Activated CD8-positive, alpha-beta memory T cell treated with anti-CD3 and anti-CD28 coated beads, Interleukin-2, amount 50 U/mL, for 48 hours (primary cell): ENCODE data around the gene SYT1.

Experiments
- DNase-seq: peaks from one replicate; pipeline ENCODE4 v3.0.0-alpha.2; 2020

The SYT1 gene

DNA sequence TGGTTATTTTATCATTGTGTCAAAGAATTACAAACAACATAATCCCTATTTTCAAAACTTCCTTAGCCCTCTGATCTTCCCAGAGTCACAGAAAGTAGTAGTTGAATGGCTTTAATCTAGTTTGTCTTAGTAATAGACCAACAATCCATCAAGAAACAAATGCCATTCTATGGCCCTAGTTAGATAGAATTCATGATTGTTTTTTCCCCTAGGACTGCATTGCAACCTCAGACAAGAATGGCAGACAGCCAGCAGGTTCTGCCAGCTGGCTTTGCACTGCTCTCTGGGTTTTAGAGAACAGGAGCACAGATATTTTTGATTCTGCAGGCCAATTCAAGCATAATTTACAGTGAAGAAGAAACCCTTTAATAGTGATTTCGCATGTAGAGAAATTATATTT is 33.8 kb downstream of the SYT1 start:
- no peak for DNase-seq

DNA sequence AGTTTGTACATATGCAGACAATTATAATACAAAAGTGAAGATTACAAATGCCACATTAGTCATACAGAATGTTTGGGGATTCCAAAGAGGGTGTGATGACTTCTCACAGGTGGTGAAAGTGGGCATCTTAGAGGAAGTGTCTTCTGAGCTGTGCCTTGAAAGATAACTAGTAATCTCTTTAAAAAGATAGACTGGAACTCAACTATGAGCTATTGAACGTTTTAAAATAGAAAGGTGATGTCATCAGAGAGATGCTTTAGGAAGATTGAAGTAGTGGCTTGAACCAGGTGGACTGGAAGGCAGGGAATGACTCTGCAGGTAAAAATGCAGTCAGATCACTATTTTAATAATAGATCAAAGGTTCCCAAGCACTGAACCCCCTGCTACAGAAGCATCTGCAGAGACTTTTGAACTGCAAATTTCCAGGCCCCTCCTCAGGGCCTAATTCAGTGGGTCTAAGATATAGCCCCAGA is 50.3 kb downstream of the SYT1 start:
- no peak for DNase-seq

DNA sequence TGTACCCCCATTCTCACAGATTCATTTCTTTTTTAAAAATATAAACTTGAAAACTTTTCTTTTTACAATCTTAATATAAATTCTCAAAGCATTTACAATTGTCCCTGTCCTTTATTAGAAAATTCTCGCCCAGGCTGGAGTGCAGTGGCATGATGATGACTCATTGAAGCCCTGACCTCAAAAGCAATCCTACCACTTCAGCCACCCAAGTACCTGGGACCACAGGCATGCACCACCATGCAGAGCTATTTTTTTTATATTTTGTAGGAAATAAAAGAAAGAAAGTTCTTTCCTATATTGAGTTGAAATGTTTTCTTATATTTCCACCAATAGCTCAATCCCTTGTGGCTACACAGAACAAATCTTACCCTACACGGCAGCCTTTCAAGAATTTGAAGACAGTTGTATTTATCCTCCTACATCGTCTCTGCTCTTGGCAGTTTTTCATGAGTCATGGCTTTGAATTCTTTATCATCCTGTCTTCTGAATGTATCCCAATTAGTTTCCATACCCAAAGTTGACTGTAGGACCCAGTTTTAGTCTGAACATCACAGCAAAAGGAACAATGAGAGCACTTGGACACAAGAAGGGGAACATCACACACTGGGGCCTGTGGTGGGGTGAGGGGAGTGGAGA is 52.4 kb downstream of the SYT1 start:
- DNase-seq = no peak

DNA sequence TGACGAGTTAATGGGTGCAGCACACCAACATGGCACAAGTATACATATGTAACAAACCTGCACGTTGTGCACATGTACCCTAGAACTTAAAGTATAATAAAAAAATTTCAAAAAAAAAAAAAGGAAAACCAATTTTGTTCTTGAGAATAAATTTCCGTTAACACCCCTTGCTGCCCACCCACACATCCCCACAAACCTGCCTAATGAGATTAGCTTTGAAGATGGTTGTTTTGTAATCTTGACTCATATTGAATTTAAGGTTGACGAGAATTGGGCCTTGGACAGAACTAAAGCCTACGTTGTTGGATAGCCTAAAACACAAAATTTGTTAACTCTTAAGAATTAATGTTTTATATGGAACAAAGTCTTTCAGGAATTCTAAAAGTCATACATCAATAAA is 52.9 kb downstream of the SYT1 start:
- DNase-seq = no peak

DNA sequence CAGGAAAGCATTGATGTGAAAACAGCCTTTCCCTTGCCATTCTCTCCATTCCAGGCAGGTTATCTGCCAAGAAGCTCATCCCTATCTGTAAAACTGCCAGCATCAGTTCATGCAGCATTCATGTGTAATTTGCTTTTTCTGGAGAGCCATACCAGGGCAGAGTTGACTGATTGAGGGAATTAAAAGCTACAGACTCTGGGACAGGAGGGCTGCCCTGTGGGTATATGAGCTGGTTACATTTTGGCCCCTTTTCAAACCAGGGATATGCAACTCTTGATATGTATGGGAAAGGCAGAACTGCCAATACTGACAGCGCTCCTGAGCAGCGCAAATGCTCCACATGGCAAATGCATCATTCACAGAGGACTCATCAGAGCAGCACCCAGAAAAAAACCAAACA is 53.7 kb downstream of the SYT1 start:
- no peak for DNase-seq

DNA sequence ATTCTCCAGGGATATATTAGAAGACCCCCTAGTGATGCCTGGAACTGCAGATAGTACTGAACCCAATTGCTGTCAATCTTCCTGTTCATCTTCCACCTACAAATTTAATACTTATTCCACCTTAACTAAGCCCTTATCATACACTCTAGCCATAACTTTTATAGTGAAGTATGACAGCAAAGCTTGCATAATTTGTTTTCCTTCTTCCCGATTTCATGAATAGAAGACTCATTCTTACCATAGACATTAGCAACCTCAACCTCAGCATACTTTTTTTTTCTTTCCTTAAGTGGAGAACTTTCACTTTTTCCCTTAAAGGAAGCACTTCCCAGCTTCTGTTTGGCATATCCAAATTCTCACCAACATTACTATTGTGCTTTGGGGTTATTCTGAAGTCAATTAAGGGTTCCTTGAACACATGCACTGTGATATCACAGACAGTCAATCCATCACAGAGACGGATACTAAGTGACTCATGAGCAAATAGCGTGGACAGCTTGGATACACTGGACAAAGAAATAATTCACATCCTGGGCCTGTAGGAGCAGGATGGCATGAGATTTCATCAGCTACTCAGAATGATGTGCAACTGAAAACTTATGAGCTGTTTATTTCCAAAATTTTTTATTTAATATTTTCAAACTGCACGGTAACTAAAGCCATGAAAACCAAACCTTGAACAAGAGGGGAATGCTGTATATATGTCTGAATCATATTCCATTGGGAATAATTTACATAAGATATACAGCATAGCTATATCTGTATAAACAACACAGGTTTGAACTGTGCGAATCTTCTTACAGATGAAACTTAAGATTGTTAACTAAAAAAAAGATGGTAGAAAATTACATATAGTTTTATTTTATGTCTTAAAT is 63.9 kb downstream of the SYT1 start:
- no peak for DNase-seq

DNA sequence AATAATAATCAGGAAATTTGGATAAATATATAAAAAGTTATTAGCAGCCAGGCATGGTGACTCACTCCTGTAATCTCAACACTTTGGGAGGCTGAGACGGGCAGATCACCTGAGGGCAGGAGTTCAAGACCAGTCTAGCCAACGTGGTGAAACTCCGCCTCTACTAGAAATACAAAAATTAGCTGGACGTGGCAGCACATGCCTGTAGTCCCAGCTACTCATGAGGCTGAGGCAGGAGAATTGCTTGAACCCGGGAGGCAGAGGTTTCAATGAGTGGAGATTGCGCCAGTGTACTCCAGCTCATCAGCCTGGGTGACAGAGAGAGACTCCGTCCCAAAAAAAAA is 64.5 kb downstream of the SYT1 start:
- DNase-seq = no peak

DNA sequence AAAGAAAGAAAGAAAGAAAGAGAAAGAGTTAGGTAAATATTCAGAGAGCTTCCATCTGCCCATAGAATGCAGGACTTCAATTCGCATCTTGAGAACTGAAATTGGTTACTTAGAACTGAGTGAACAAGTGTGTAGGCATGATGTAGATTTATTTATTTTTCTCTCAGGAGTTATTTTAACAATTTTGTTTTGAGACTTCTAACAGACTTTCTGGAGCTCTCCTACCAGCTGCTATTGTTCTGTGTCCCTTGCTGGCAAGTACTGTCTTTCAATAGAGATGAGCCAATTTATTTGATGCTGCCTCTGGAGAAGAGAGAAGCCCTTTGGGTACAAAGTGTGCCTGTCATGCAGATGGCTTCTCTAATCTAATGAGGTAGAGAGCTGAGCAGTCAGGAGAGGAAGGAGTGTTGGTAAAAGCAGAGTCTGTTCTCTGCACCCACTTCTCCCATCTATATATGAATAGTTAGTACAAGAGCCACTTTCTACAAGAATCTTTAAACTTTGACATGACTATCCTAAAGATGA is 67.0 kb downstream of the SYT1 start:
- DNase-seq = no peak

DNA sequence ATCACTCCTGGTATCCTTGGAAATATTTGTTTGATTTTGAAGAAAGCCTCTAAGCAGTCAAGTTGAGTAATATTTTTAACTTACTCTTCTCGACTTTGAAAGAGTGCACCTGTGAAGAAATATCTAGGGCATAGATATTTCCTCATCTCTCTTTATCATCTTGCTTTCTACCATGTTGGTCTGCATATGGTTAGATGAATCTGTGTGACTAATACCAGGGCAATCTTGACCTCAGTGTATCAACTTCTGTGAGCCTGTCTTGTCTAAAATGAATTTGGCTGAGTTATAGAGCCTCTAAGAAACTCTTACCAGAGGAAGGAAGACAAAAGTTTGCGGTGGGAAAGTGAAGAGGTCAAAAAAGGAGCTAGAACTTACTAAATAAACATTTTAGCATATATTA is 68.4 kb downstream of the SYT1 start:
- no peak for DNase-seq

DNA sequence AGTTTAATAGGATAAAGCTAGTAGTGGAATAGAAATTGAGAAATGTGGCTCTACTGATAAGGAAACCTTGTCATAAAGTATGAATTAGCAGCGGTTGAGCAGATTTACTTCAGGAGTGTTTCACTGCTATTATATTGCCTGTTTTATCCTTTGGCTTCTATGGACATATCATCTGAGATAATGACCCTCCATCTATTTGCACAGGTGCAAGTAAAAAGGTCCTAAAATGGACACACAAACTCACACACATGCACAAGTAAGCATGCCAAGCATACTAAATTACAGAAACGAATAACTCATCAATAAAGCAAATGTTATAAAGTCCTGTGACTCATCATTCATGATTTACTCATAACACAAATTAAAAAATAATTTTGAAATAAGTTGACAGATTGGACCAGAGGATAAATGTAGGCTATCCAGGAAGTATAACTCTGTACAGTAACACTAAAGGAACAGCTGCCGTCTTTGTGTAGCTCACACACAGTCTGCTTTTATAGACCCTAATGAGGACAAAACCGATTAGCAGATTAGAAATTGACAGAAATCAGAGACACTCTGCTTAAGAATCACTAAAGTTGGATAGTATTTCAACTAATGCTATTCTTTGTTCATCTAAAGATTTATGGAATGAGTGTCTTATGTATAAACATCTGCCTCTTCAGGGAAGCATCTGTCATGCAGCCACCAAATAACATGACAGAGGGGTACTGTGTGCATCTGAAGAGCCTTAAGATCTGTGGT is 73.9 kb downstream of the SYT1 start:
- no peak for DNase-seq

DNA sequence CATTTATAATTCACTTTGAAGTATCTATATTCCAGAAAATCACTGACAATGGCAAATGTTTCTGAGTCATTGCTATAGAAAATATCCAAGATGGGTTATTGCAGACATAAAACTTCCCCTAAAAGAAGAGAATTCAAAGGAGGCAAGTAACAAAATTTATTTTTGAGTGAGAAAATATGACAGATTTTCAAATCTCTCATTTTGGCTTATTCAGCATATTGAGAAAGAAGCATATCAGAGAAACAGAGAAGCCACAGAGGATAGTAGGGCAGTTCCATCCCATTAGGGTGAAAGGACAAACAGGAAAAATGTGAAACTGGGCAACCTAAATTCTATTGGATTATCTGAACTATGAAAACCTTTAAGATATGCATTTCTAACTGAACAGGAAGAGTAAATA is 85.0 kb downstream of the SYT1 start:
- DNase-seq = no peak

DNA sequence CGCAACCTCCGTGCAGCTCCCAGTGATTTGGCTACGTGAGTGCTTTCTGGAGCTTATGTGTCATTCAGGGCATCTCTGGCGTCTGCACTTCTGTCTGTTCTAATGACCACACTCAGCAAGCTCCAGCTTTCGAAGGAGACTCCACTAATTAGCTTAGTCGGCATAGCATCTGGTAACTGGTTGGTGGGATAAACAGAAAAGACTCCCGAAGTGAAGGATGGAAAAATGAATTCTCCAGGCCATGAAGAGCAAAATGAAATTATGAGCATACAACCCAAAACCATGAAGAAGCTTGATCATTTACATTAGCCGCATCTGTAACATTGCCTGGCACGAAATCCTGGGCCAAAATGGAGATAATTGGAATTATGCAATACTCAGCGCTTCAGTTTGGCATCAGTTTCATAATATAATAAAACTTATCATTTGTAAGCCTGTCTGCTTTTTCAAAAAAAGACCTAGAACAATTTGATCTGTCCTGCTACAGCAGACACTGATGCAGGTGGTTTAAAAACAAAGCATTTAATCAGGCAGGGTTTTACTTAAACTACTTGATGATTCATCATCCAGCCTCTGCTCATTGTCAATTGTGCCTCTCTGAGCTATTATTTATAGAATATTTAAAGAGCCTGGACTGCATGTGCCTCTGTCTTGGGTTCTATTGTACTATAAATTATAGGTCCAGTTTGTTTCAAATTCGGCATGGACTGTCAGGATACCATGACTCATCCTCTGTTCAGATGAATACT is 87.4 kb downstream of the SYT1 start:
- no peak for DNase-seq

DNA sequence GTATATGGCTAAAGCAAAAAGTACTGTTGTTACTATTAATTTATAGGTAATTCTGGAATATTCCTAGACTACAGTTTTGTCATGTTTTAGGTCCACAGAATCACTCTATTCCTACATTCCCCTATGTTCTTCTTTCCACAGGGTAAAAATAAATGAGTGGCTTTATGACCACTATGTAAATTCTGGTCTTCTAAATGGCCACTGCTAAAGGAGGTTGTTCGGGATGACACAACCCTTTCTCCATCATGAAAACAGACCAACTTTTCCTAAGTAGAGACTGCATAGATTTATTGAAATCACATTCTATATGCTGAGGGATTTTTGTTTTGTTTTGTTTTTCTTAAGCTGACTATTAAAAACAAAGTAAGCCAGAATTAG is 88.0 kb downstream of the SYT1 start:
- no peak for DNase-seq

DNA sequence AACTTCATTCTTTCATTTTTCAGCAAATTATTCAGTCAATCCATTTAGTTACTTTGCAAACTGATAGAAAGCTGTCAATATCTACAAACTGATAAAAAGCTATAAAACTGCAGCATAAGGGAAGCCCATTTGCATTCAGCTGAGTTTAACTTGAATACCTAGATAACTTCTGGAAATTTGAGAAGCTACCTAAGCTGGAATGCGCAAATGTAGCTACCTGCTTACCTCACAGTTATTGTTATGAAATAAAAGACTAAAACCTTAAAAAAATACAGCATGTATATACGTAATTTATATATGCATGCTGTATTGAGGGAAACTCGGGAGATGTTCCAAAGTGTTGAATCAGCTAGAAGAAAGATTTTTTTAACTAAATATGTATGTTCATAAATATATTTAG is 94.4 kb downstream of the SYT1 start:
- no peak for DNase-seq

DNA sequence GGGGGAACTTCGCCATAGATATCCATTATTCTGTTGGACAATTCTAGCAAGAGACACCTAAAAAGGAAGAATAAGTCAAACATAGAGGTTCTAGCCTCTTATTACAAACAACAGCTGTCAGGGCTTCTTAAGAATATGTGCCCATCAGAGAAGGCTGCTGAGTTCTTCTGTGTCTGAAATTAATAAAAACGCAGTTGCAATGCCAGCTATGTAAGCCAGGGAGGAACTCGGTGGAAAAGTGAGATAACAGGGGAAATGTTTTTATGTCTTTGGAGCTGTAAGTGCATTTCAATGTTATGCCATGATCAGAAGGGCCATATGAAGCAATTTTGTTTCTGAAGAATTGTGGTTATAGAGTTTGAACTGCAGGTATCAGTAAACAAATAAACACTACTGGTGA is 95.0 kb downstream of the SYT1 start:
- DNase-seq = no peak

DNA sequence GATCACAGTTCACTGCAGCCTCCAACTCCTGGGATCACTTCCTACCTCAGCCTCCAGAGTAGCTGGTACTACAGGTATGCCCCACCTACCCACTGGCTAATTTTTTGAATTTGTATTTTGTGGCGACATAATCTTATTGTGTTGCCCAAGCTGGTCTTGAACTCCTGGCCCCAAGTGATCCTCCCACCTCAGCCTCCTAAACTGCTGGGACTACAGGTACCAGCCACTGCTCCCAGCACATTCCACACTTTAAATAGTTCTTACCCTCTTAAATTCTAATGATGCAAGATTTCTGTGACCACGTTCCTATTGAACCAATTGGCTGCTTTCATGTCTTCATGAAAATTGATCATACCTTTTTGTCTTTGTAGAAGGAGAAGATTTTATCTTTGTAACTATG is 96.6 kb downstream of the SYT1 start:
- DNase-seq = no peak

DNA sequence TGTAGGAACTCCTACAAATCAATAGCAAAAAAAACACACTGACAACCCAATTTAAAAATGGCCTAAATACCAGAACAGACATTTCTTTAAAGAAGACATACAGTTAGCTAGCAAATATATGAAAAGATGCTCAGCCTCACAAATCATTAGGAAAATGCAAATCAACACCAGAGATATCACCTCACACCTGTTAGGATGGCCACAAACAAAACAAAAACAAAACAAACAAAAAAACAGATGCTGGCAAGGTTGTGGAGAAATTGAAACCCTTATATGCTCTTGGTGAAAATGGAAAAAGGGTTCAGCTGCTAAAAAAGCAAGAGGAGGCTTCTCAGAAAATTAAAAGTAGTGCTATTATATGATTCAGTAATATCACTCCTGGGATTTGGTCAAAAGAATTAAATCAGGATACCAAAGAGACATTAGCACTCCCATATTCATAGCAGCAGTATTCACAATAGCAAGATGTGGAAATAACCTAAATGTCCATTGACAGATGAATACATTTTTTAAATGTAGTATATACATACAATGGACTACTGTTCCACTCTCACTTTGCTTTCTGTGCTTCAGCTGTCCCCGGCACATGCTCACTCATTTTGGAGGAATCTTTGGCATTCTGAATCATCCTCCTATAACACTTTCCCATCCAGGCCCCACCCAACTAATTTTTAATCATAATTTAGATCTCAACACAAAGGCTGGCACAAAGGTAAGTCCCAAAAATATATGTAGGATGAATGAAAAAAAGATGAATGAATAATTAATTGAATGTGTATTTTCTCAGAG is 99.1 kb downstream of the SYT1 start:
- DNase-seq = no peak

DNA sequence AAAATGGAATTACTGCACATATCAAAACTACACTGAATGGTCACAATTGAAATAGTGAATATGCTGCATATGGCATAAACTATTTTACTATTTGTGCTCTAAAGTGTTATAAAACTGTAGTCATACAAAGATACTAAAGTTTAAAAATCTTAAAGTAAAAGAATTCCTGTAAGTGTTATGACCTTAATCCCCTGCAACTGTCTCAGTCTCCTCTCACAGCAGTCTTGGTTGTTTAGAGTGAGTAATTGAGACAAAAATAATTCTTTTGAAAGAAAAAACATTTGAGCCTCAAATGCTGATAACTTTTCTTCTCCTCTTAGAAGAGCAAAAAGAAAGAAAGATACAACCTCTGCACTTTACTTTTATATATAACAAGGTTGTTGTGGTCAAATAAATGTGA is 99.9 kb downstream of the SYT1 start:
- DNase-seq = no peak

DNA sequence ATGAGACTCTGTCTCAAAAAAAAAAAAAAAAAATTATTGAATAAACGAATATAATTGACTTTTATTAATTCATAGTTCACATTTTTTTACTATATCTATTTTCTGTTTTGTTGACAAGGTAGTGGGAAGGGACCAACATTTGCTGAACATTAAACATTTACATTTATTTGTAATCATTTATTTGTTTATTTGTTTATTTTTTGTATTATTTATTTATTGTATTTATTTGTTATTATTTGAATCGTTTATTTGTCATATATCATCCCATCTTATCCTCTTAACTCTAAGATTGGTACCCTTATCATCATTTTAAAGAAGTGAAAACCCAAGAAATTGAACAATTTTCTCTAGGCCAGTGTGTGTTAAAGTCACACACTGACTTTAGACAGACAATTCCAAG is 101.5 kb downstream of the SYT1 start:
- DNase-seq = no peak

DNA sequence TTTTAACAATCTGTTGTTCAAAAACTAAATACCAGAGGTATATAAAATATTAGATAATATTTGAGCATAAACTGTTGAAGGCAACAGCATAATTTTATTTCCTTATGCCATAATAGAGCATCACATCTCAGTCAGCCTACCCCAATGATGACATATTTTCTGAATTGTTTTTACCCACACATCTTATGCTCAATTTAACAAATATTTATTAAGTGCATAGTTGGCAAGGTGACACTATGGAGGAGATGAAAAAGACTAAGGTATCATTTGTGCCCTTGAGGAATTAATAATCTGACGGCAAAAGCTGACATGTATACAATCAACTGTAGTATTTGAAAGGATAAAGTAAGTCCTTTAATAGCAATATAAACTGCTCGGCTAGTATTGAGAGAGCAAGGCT is 102.4 kb downstream of the SYT1 start:
- no peak for DNase-seq

DNA sequence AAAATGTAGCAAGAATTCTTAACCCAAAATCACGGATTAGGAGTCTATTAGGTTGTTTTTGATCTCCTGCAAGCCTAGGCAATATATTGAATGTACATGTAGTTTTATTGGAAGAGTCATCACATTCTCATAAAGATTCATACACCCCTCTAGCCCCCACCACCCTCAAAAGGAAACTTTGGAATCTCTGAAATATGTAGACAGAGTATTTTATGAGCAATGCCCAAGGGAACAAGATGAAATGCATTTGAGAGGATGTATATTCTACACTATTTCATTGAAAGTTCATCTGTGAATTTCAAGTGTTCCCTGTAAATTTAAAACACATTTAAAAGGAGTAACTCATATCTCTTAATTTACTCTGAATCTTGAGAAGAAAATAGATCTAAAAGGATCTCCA is 103.7 kb downstream of the SYT1 start:
- DNase-seq = no peak

DNA sequence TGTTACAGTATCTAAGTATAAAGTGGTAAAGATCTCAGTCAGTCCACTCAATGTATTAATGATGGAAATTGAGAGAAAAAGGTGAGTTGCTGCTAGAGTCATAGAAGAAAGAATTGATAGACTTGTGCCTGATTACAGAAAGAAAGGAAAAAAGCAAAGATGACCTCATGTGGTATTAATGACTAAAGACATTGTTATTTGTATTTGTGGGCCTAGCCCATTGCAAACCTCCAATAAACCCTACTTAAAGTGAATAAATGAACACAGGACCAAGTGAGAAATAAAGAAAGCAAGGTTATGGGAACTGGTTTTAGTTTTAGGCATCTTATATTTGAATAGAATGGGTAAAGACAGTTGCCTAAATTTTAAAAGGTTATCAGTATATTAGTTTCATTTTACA is 105.5 kb downstream of the SYT1 start:
- DNase-seq = no peak
